Ishikawa (cell line): Measurements from ENCODE around the gene SCN4B.

Source experiments
- CREB1 ChIP-seq: IDR thresholded peaks from 2 replicates; pipeline ENCODE4 v1.6.1; 2012; ENCODE audit warnings: low read depth
- EGR1 ChIP-seq: IDR thresholded peaks from 2 replicates; pipeline ENCODE4 v1.6.1; 2012
- EP300 ChIP-seq: IDR thresholded peaks from 2 replicates; pipeline ENCODE4 v1.6.1; 2012; ENCODE audit warnings: borderline replicate concordance
- FOXM1 ChIP-seq: IDR thresholded peaks from 2 replicates; pipeline ENCODE4 v1.6.1; 2012; ENCODE audit warnings: low read depth, borderline replicate concordance
- RAD21 ChIP-seq: IDR thresholded peaks from 2 replicates; pipeline ENCODE4 v1.6.1; 2012; ENCODE audit warnings: low read depth
- TAF1 ChIP-seq: IDR thresholded peaks from 2 replicates; pipeline ENCODE4 v1.6.1; 2012; ENCODE audit warnings: low read depth, mild to moderate bottlenecking
- TEAD4 ChIP-seq: IDR thresholded peaks from 2 replicates; pipeline ENCODE4 v1.6.1; 2012
- YY1 ChIP-seq: IDR thresholded peaks from 2 replicates; pipeline ENCODE4 v1.6.1; 2012; ENCODE audit warnings: low read depth
- TF ChIP-seq, protein P1 (sequence below): IDR thresholded peaks from 2 replicates; pipeline ENCODE4 v1.6.1; 2012

DNA sequence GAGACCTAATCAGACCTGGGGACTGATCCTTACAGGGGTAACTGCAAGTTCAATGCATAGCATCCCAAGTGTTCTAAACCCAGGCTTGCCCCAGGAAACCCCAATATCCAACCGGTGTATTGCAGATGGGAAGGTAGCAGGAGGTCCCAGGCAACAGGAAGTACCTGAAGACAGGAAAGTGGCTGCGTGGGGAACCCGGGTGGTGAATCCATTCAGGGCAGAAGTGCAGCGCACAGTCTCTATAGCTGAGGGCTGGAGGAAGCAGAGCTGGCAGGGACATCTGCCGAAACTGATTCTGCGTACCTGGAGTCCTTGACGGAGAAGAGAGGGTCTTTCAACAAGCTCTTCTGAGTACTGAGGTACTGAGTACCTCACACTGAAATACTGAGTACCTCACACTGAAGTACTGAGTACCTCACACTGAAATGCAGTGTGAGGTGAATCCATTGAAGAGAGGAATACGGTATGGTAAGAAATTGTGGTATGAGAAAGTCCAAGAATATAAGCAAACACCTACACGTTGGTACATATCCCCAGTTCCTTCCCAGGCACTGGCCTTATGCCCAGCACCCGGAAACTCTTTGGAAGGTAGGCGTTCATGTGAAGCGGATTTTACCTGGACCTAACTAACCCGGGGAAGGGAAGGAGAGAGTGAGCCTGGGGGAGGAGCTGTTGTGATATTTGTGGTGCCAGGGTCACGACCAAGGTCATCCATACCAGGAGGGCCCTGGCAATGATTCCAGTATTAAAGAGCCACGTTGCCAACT is 20.1 kb downstream of the SCN4B start:
- no peak for TF ChIP-seq FOXM1
- TF ChIP-seq YY1 = no peak
- TF ChIP-seq RAD21 = no peak
- TF ChIP-seq TEAD4 = no peak
- TF ChIP-seq, protein P1, sequence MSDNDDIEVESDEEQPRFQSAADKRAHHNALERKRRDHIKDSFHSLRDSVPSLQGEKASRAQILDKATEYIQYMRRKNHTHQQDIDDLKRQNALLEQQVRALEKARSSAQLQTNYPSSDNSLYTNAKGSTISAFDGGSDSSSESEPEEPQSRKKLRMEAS = no peak
- no peak for TF ChIP-seq EGR1
- TF ChIP-seq CREB1 = no peak
- TF ChIP-seq TAF1 = no peak
- no peak for TF ChIP-seq EP300
